Measurements from ENCODE around the gene USP34. TPM values are rescaled to one million over a fixed set of nuclear protein-coding genes. Genes with fewer than 3 reads are reported as not detected.

Gene USP34
- total RNA-seq, 1 experiment from 2014 or later = 101 TPM

- TF ChIP-seq CTCF (IDR thresholded peaks at IDR 0.05; ENCODE audit: unreplicated experiment) = no peak
- Mint-ChIP-seq H3K27me3 (ENCODE audit: insufficient read depth, unreplicated experiment) (no peaks in the 10 kb centered on the region), H3K36me3 (ENCODE audit: insufficient read depth, unreplicated experiment) (peaks cover 64% of the 10 kb centered on the region), H3K4me1 (ENCODE audit: insufficient read depth, unreplicated experiment) (peaks cover 6% of the 10 kb centered on the region), H3K4me3 (ENCODE audit: unreplicated experiment) (no peak overlapping the region), H3K9me3 (ENCODE audit: unreplicated experiment) (no peaks in the 10 kb centered on the region), H3K27ac (ENCODE audit: low read depth, unreplicated experiment) (no peak overlapping the region)
- intact Hi-C loops (cut with micrococcal nuclease) = no loop called here
- DNase-seq (ENCODE audit: unreplicated experiment) = no peak
- ChIA-PET CTCF (interaction anchor here (0.9 kb wide), 1 partner anchor 12 kb away, joined by 3 read pairs; no protein-coding TSS in a partner anchor), POLR2A (interaction anchor here (0.5 to 0.6 kb wide), 2 partner anchors 33 to 496 kb away, joined by 3 read pairs; no protein-coding TSS in a partner anchor)
- no TSS peak for BruUV-seq (replicated peaks)
Measured at GRCh38 chr2:61275575-61276184, 195.2 kb downstream of the USP34 start.

GRCh38 chr2:61272421-61273070 is 198.3 kb downstream of the USP34 start:
- Mint-ChIP-seq H3K4me3 (ENCODE audit: unreplicated experiment) (no peak overlapping the region), H3K27ac (ENCODE audit: low read depth, unreplicated experiment) (no peak overlapping the region), H3K27me3 (ENCODE audit: insufficient read depth, unreplicated experiment) (no peaks in the 10 kb centered on the region), H3K9me3 (ENCODE audit: unreplicated experiment) (no peaks in the 10 kb centered on the region), H3K4me1 (ENCODE audit: insufficient read depth, unreplicated experiment) (peaks cover 6% of the 10 kb centered on the region), H3K36me3 (ENCODE audit: insufficient read depth, unreplicated experiment) (peaks cover 58% of the 10 kb centered on the region)
- POLR2A ChIA-PET = interaction anchor here (0.5 to 0.7 kb wide), 2 partner anchors 13 to 33 kb away, joined by 3 read pairs; no protein-coding TSS in a partner anchor
- TF ChIP-seq CTCF (IDR thresholded peaks at IDR 0.05; ENCODE audit: unreplicated experiment) = no peak
- no peak for DNase-seq (ENCODE audit: unreplicated experiment)
- CTCF ChIA-PET = no interaction called here
- no TSS peak for BruUV-seq (replicated peaks)
- intact Hi-C loops (cut with micrococcal nuclease) = no loop called here

- H3K27me3 Mint-ChIP-seq (ENCODE audit: insufficient read depth, unreplicated experiment) = no peaks in the 10 kb centered on the region
- no peak overlapping the region for H3K27ac Mint-ChIP-seq (ENCODE audit: low read depth, unreplicated experiment)
- no peak overlapping the region for H3K4me3 Mint-ChIP-seq (ENCODE audit: unreplicated experiment)
- TF ChIP-seq CTCF (IDR thresholded peaks at IDR 0.05; ENCODE audit: unreplicated experiment) = no peak
- H3K4me1 Mint-ChIP-seq (ENCODE audit: insufficient read depth, unreplicated experiment) = peaks cover 6% of the 10 kb centered on the region
- no peaks in the 10 kb centered on the region for H3K9me3 Mint-ChIP-seq (ENCODE audit: unreplicated experiment)
- no TSS peak for BruUV-seq (replicated peaks)
- ChIA-PET CTCF (no interaction called here), POLR2A (interaction anchor here (0.7 to 1.3 kb wide), 2 partner anchors 13 to 21 kb away, joined by 5 read pairs; no protein-coding TSS in a partner anchor)
- intact Hi-C loops (cut with micrococcal nuclease) = no loop called here
- no peak for DNase-seq (ENCODE audit: unreplicated experiment)
- peaks cover 60% of the 10 kb centered on the region for H3K36me3 Mint-ChIP-seq (ENCODE audit: insufficient read depth, unreplicated experiment)
Measured at GRCh38 chr2:61268249-61268648, 202.6 kb downstream of the USP34 start.

GRCh38 chr2:61266632-61267505 is 204.0 kb downstream of the USP34 start:
- BruUV-seq (replicated peaks) = no TSS peak
- Mint-ChIP-seq H3K36me3 (ENCODE audit: insufficient read depth, unreplicated experiment) (peaks cover 60% of the 10 kb centered on the region), H3K27me3 (ENCODE audit: insufficient read depth, unreplicated experiment) (no peaks in the 10 kb centered on the region), H3K9me3 (ENCODE audit: unreplicated experiment) (no peaks in the 10 kb centered on the region), H3K4me1 (ENCODE audit: insufficient read depth, unreplicated experiment) (no peaks in the 10 kb centered on the region), H3K27ac (ENCODE audit: low read depth, unreplicated experiment) (no peak overlapping the region), H3K4me3 (ENCODE audit: unreplicated experiment) (no peak overlapping the region)
- TF ChIP-seq CTCF (IDR thresholded peaks at IDR 0.05; ENCODE audit: unreplicated experiment) = no peak
- ChIA-PET POLR2A (interaction anchor here (0.6 to 1.6 kb wide), 4 partner anchors 8 to 622 kb away, joined by 3 to 4 read pairs (median 4); no protein-coding TSS in a partner anchor), CTCF (no interaction called here)
- intact Hi-C loops (cut with micrococcal nuclease) = no loop called here
- DNase-seq (ENCODE audit: unreplicated experiment) = no peak

All from MCF 10A (cell line).